ENCODE measurements around the gene REEP1. TPM values are rescaled to one million over a fixed set of nuclear protein-coding genes. Genes with fewer than 3 reads are reported as not detected.

Gene REEP1
- polyA plus RNA-seq, 1 donor (not counting 4 experiments of a cell fraction or from before 2014, with no cell fraction given) = 0.30 TPM

- Histone ChIP-seq H3K9me3 (ENCODE audit: control insufficient read depth, low read depth, low read length) (no peaks in the 10 kb centered on the region), H3K4me2 (ENCODE audit: control insufficient read depth, extremely low read depth, insufficient read depth, low read depth, low read length) (peak overlapping the region; percentile 55), H3K79me2 (ENCODE audit: control insufficient read depth, insufficient read depth, low read length) (no peaks in the 10 kb centered on the region), H3K27ac (ENCODE audit: control insufficient read depth, insufficient read depth, low read length) (no peak overlapping the region), H4K20me1 (ENCODE audit: control insufficient read depth, extremely low read depth, insufficient read depth, low read length) (no peaks in the 10 kb centered on the region), H3K36me3 (ENCODE audit: control insufficient read depth in 2 of 2, extremely low read depth in 1 of 2, insufficient read depth in 2 of 2, low read length in 2 of 2) (no peaks in the 10 kb centered on the region), H3K27me3 (ENCODE audit: control insufficient read depth, extremely low read depth, insufficient read depth, low read length) (no peaks in the 10 kb centered on the region), H3K4me1 (ENCODE audit: control insufficient read depth, extremely low read depth, insufficient read depth, low read length) (peaks cover 6% of the 10 kb centered on the region), H2AFZ (ENCODE audit: control insufficient read depth, low read length) (no peak overlapping the region), H3K9ac (ENCODE audit: control insufficient read depth, extremely low read depth, insufficient read depth, low read length) (no peak overlapping the region), H3K4me3 (ENCODE audit: control insufficient read depth in 2 of 3, extremely low read depth in 1 of 3, insufficient read depth in 2 of 3, low read depth in 1 of 3, low read length in 3 of 3) (no peak overlapping the region), H3K9me1 (ENCODE audit: control insufficient read depth, extremely low read depth, insufficient read depth, low read length) (no peaks in the 10 kb centered on the region)
- DNase-seq (ENCODE audit: low read depth, low spot score) (no peak), FAIRE-seq (no peak)
- dilution Hi-C loops (cut with MboI; ENCODE audit: extremely low pct_ligation_motif_present, low sequenced_read_pairs) = no loop called here
- TF ChIP-seq EZH2 (IDR thresholded peaks at IDR 0.05; ENCODE audit: low read length) (no peak), CTCF (optimal IDR thresholded peaks at IDR 0.05 in 1 of 3, IDR thresholded peaks at IDR 0.05 in 1 of 3, conservative IDR thresholded peaks at IDR 0.05 in 1 of 3; ENCODE audit: extremely low read depth in 1 of 3, insufficient read depth in 2 of 3, low read length in 3 of 3) (peak; percentile 21 to 53 (median 42))
Measured at GRCh38 chr2:86368161-86368824, 30.9 kb upstream of the REEP1 start.

- no peaks in the 10 kb centered on the region for H3K79me2 ChIP-seq (ENCODE audit: control insufficient read depth, insufficient read depth, low read length)
- H3K9me1 ChIP-seq (ENCODE audit: control insufficient read depth, extremely low read depth, insufficient read depth, low read length) = no peaks in the 10 kb centered on the region
- H3K9me3 ChIP-seq (ENCODE audit: control insufficient read depth, low read depth, low read length) = no peaks in the 10 kb centered on the region
- peaks cover 6% of the 10 kb centered on the region for H3K4me1 ChIP-seq (ENCODE audit: control insufficient read depth, extremely low read depth, insufficient read depth, low read length)
- FAIRE-seq (no peak), DNase-seq (ENCODE audit: low read depth, low spot score) (no peak)
- H3K9ac ChIP-seq (ENCODE audit: control insufficient read depth, extremely low read depth, insufficient read depth, low read length) = no peak overlapping the region
- no peak overlapping the region for H3K4me2 ChIP-seq (ENCODE audit: control insufficient read depth, extremely low read depth, insufficient read depth, low read depth, low read length)
- no peaks in the 10 kb centered on the region for H4K20me1 ChIP-seq (ENCODE audit: control insufficient read depth, extremely low read depth, insufficient read depth, low read length)
- H3K27me3 ChIP-seq (ENCODE audit: control insufficient read depth, extremely low read depth, insufficient read depth, low read length) = no peaks in the 10 kb centered on the region
- TF ChIP-seq EZH2 (IDR thresholded peaks at IDR 0.05; ENCODE audit: low read length) (no peak), CTCF (optimal IDR thresholded peaks at IDR 0.05 in 1 of 3, IDR thresholded peaks at IDR 0.05 in 1 of 3, conservative IDR thresholded peaks at IDR 0.05 in 1 of 3; ENCODE audit: extremely low read depth in 1 of 3, insufficient read depth in 2 of 3, low read length in 3 of 3) (no peak)
- dilution Hi-C loops (cut with MboI; ENCODE audit: extremely low pct_ligation_motif_present, low sequenced_read_pairs) = no loop called here
- H3K36me3 ChIP-seq (ENCODE audit: control insufficient read depth in 2 of 2, extremely low read depth in 1 of 2, insufficient read depth in 2 of 2, low read length in 2 of 2) = no peaks in the 10 kb centered on the region
- no peak overlapping the region for H3K27ac ChIP-seq (ENCODE audit: control insufficient read depth, insufficient read depth, low read length)
- H2AFZ ChIP-seq (ENCODE audit: control insufficient read depth, low read length) = no peak overlapping the region
- no peak overlapping the region for H3K4me3 ChIP-seq (ENCODE audit: control insufficient read depth in 2 of 3, extremely low read depth in 1 of 3, insufficient read depth in 2 of 3, low read depth in 1 of 3, low read length in 3 of 3)
Measured at GRCh38 chr2:86367499-86367777, 30.0 kb upstream of the REEP1 start.

Data from keratinocyte (primary cell).